GM23248 (cell line): Measurements from ENCODE around the gene EFNB3.

Source experiments
- EZH2 ChIP-seq: fragments of 200-600 bp; sonication (generic); IDR thresholded peaks from 2 replicates; pipeline ENCODE4 v1.6.1; 2018; ENCODE audit warnings: antibody characterized with exemption, mild to moderate bottlenecking; ENCODE audit not compliant: insufficient read depth, poor library complexity, severe bottlenecking
- EZH2phosphoT487 ChIP-seq: fragments of 200-600 bp; sonication (generic); IDR thresholded peaks from 2 replicates; pipeline ENCODE4 v1.6.1; 2018; ENCODE audit warnings: antibody characterized with exemption, moderate library complexity, mild to moderate bottlenecking, low read depth; ENCODE audit not compliant: insufficient read depth

- TF ChIP-seq EZH2 (no peak), EZH2phosphoT487 (no peak)
These were observed 2.4 kb downstream of the EFNB3 start for GRCh38 chr17:7707446-7707845.
